WTC11 (cell line): ENCODE data around the gene SF3B2. TPM values are rescaled to one million over a fixed set of nuclear protein-coding genes. Genes with fewer than 3 reads are reported as not detected.

ENCODE experiments used
- ATAC-seq: fragments of 200-7000 bp; cut with Tn5 transposase; 2 replicates; pipeline ENCODE4 v1.10.0; 2021; ENCODE audit warnings: mild to moderate bottlenecking, moderate library complexity
- CTCF ChIA-PET: fragments of 300-600 bp; sonication (Branson Sonifier 250); formaldehyde crosslinking; loops from one replicate; lab custom pipeline; 2021; ENCODE audit warnings: antibody characterized with exemption; lab: Charles Lee
- POLR2A ChIA-PET: fragments of 350-600 bp; sonication (Branson Sonifier 250); formaldehyde crosslinking; loops from one replicate; lab custom pipeline; 2021; ENCODE audit warnings: antibody characterized with exemption; lab: Charles Lee
- DNase-seq: peaks from one replicate; pipeline ENCODE4 v3.0.0; 2021; ENCODE audit warnings: low spot score
- H3K27ac Mint-ChIP-seq: 2 replicates; pipeline ENCODE4 v1.8.0; 2021; ENCODE audit warnings: mixed read lengths
- H3K27me3 Mint-ChIP-seq: 2 replicates; pipeline ENCODE4 v1.8.0; 2021; ENCODE audit warnings: low read depth, mild to moderate bottlenecking, moderate library complexity, mixed read lengths
- H3K36me3 Mint-ChIP-seq: 2 replicates; pipeline ENCODE4 v1.8.0; 2021; ENCODE audit warnings: mixed read lengths
- H3K4me1 Mint-ChIP-seq: 2 replicates; pipeline ENCODE4 v1.8.0; 2022; ENCODE audit warnings: mixed read lengths
- H3K4me3 Mint-ChIP-seq: 2 replicates; pipeline ENCODE4 v1.8.0; 2021; ENCODE audit warnings: mild to moderate bottlenecking, moderate library complexity, mixed read lengths
- H3K9me3 Mint-ChIP-seq: 2 replicates; pipeline ENCODE4 v1.8.0; 2021; ENCODE audit warnings: mixed read lengths
- AFF4 ChIP-seq: sonication (generic); formaldehyde crosslinking; IDR thresholded peaks from 2 replicates; pipeline ENCODE4 v1.8.1; 2023; ENCODE audit warnings: mild to moderate bottlenecking, missing genetic modification reagents, borderline replicate concordance
- ATF6 ChIP-seq: sonication (generic); formaldehyde crosslinking; IDR thresholded peaks from 2 replicates; pipeline ENCODE4 v1.8.1; 2023; ENCODE audit warnings: mild to moderate bottlenecking, missing genetic modification reagents
- CDX4 ChIP-seq: fragments of 250-450 bp; sonication (Bioruptor Pico); IDR thresholded peaks from 2 replicates; pipeline ENCODE4 v1.9.0; 2021; ENCODE audit warnings: moderate library complexity, mild to moderate bottlenecking, inconsistent platforms, borderline replicate concordance
- ESRRA ChIP-seq: sonication (generic); formaldehyde crosslinking; IDR thresholded peaks from 2 replicates; pipeline ENCODE4 v1.8.1; 2022; ENCODE audit warnings: mild to moderate bottlenecking, missing genetic modification reagents, borderline replicate concordance
- ETV6 ChIP-seq: sonication (generic); formaldehyde crosslinking; IDR thresholded peaks from 2 replicates; pipeline ENCODE4 v1.8.1; 2022; ENCODE audit warnings: mild to moderate bottlenecking, missing genetic modification reagents
- FOXK1 ChIP-seq: sonication (generic); formaldehyde crosslinking; IDR thresholded peaks from 2 replicates; pipeline ENCODE4 v1.8.0; 2022; ENCODE audit warnings: mild to moderate bottlenecking, moderate library complexity, missing genetic modification reagents
- HMGXB4 ChIP-seq: sonication (generic); formaldehyde crosslinking; IDR thresholded peaks from 2 replicates; pipeline ENCODE4 v1.8.1; 2023; ENCODE audit warnings: mild to moderate bottlenecking, moderate library complexity, missing genetic modification reagents
- JAZF1 ChIP-seq: fragments of 250-450 bp; sonication (Bioruptor Pico); IDR thresholded peaks from 2 replicates; pipeline ENCODE4 v1.9.0; 2021; ENCODE audit warnings: moderate library complexity, mild to moderate bottlenecking, inconsistent platforms
- JUN ChIP-seq: sonication (generic); formaldehyde crosslinking; IDR thresholded peaks from 2 replicates; pipeline ENCODE4 v1.8.0; 2023; ENCODE audit warnings: mild to moderate bottlenecking, missing genetic modification reagents
- NR1H2 ChIP-seq: sonication (generic); formaldehyde crosslinking; IDR thresholded peaks from 2 replicates; pipeline ENCODE4 v1.9.0; 2021; ENCODE audit warnings: mild to moderate bottlenecking, moderate library complexity, missing genetic modification reagents
- NR3C1 ChIP-seq: sonication (generic); formaldehyde crosslinking; conservative IDR thresholded peaks from 2 replicates; pipeline ENCODE4 v1.8.1; 2023; ENCODE audit warnings: low read depth, mild to moderate bottlenecking, missing genetic modification reagents
- RELA ChIP-seq: sonication (generic); formaldehyde crosslinking; IDR thresholded peaks from 2 replicates; pipeline ENCODE4 v1.8.1; 2022; ENCODE audit warnings: missing genetic modification reagents, mild to moderate bottlenecking, borderline replicate concordance
- SMAD3 ChIP-seq: sonication (generic); formaldehyde crosslinking; IDR thresholded peaks from 2 replicates; pipeline ENCODE4 v1.8.0; 2022; ENCODE audit warnings: missing genetic modification reagents, mild to moderate bottlenecking, borderline replicate concordance
- TCF7 ChIP-seq: sonication (generic); formaldehyde crosslinking; IDR thresholded peaks from 2 replicates; pipeline ENCODE4 v1.8.0; 2022; ENCODE audit warnings: mild to moderate bottlenecking, low read depth, missing genetic modification reagents, moderate library complexity
- USF1 ChIP-seq: sonication (generic); formaldehyde crosslinking; IDR thresholded peaks from 2 replicates; pipeline ENCODE4 v1.8.0; 2022; ENCODE audit warnings: mild to moderate bottlenecking, missing genetic modification reagents
- ZNF281 ChIP-seq: sonication (generic); formaldehyde crosslinking; IDR thresholded peaks from 2 replicates; pipeline ENCODE4 v1.8.0; 2023; ENCODE audit warnings: mild to moderate bottlenecking, missing genetic modification reagents
- ZNF416 ChIP-seq: fragments of 250-450 bp; sonication (Bioruptor Pico); IDR thresholded peaks from 2 replicates; pipeline ENCODE4 v1.9.0; 2021; ENCODE audit warnings: mild to moderate bottlenecking, inconsistent platforms
- ZNF423 ChIP-seq: fragments of 250-450 bp; sonication (Bioruptor Pico); IDR thresholded peaks from 2 replicates; pipeline ENCODE4 v2.1.2; 2022; ENCODE audit warnings: mild to moderate bottlenecking, moderate library complexity
- total RNA-seq: library from RNA; stranded (reverse); gene quantifications from 3 replicates; pipeline ENCODE4 v1.2.3, GENCODE V29; 2021

The SF3B2 gene
- total RNA-seq, 1 experiment from 2014 or later, result 295 TPM

GRCh38 chr11:66039765-66040164 lies 12.4 kb upstream of the SF3B2 start (continued):
- TF ChIP-seq ZNF281 (CRISPR knock-in tag) (no peak), NR1H2 (CRISPR knock-in tag) (no peak)

- H3K9me3 Mint-ChIP-seq, result peaks cover 5% of the 10 kb centered on the region
- H3K27me3 Mint-ChIP-seq, result peaks cover 6% of the 10 kb centered on the region
- ATAC-seq (no peak), DNase-seq (no peak)
- no peak for TF ChIP-seq RELA
- no peak for TF ChIP-seq FOXK1
- no peak for TF ChIP-seq USF1 (CRISPR knock-in tag)
- ChIA-PET CTCF (interaction anchor here (0.5 to 1.5 kb wide), 4 partner anchors 20 to 181 kb away, joined by 3 to 5 read pairs (median 3); no protein-coding TSS in a partner anchor), POLR2A (no interaction called here)
- H3K36me3 Mint-ChIP-seq, result peaks cover 36% of the 10 kb centered on the region
- peaks cover 13% of the 10 kb centered on the region for H3K4me1 Mint-ChIP-seq
- no peak overlapping the region for H3K4me3 Mint-ChIP-seq
- H3K27ac Mint-ChIP-seq, result no peak overlapping the region
Measured at GRCh38 chr11:66042227-66042995, 9.8 kb upstream of the SF3B2 start.

GRCh38 chr11:66042996-66043906 lies 8.9 kb upstream of the SF3B2 start:
- CTCF ChIA-PET, result interaction anchor here (0.5 to 3.3 kb wide), 5 partner anchors 21 to 183 kb away, joined by 3 to 48 read pairs (median 3); partner anchors contain the start of gene MUS81
- Mint-ChIP-seq H3K4me3 (no peak overlapping the region), H3K27ac (no peak overlapping the region), H3K36me3 (peaks cover 33% of the 10 kb centered on the region), H3K4me1 (peaks cover 17% of the 10 kb centered on the region), H3K27me3 (no peaks in the 10 kb centered on the region; the same call in 1 of the 2 replicates), H3K9me3 (no peaks in the 10 kb centered on the region)
- no peak for ATAC-seq
- POLR2A ChIA-PET, result no interaction called here
- DNase-seq, result no peak
- TF ChIP-seq JAZF1 (CRISPR knock-in tag) (no peak), ESRRA (CRISPR knock-in tag) (no peak), NR3C1 (CRISPR knock-in tag) (no peak), CDX4 (CRISPR knock-in tag) (no peak), ZNF416 (no peak), AFF4 (CRISPR knock-in tag) (no peak), JUN (no peak), ETV6 (CRISPR knock-in tag) (no peak), ZNF423 (CRISPR knock-in tag) (no peak), TCF7 (no peak), ATF6 (no peak), HMGXB4 (no peak), SMAD3 (no peak)
